GM12878 (cell line): ENCODE measurements around the gene PLOD2. TPM values are rescaled to one million over a fixed set of nuclear protein-coding genes. Genes with fewer than 3 reads are reported as not detected.

Experiments used
- ATAC-seq: fragments of 200-7000 bp; cut with Tn5 transposase; 3 replicates; pipeline ENCODE4 v1.9.1; 2020; ENCODE audit warnings: mild to moderate bottlenecking, moderate library complexity
- BruUV-seq: library from RNA; stranded (reverse); fragments of 400-500 nt; replicated peaks from 2 replicates; lab custom pipeline; 2021; lab: Mats Ljungman, UMichigan
- CTCF ChIA-PET: fragments of 300-600 bp; sonication (Branson Sonifier 250); formaldehyde crosslinking; extraction: SDS; loops from one replicate; lab custom pipeline; 2021; ENCODE audit warnings: inconsistent platforms; lab: Yijun Ruan, JAX
- POLR2A ChIA-PET: fragments of 350-600 bp; formaldehyde crosslinking; extraction: SDS; loops from one replicate; lab custom pipeline; 2021; ENCODE audit warnings: inconsistent platforms; lab: Charles Lee
- RAD21 ChIA-PET: fragments of 300-600 bp; sonication (Branson Sonifier 250); formaldehyde crosslinking; loops from one replicate; lab custom pipeline; 2023; ENCODE audit warnings: antibody characterized with exemption; ENCODE audit not compliant: unreplicated experiment; lab: Charles Lee
- SMC1A ChIA-PET: fragments of 300-600 bp; sonication (Branson Sonifier 250); formaldehyde crosslinking; loops from one replicate; lab custom pipeline; 2023; ENCODE audit not compliant: unreplicated experiment, uncharacterized antibody; lab: Charles Lee
- DNase-seq: peaks from one replicate; pipeline ENCODE4 v3.0.0-alpha.2; 2011; ENCODE audit warnings: low read depth, low spot score
- FAIRE-seq: peaks from 3 replicates; lab custom pipeline; 2011; peaks lifted over from hg19 to GRCh38; lab: Jason Lieb, UNC
- H2AFZ ChIP-seq: 2 replicates; pipeline ENCODE4 v1.6.0; 2011; ENCODE audit warnings: low read depth, low read length, control low read depth; ENCODE audit not compliant: control insufficient read depth
- H3K27ac ChIP-seq: 2 replicates; pipeline ENCODE4 v1.5.1; 2011; ENCODE audit warnings: control low read depth; ENCODE audit not compliant: control insufficient read depth, insufficient read depth
- H3K27me3 ChIP-seq, 2 experiments: replicated peaks in 1 of 2; 2 replicates each; pipeline versions ENCODE4 v1.6.0 to v1.6.1; 2011; ENCODE audit warnings: low read length in 1 of 2; ENCODE audit not compliant: control insufficient read depth in 2 of 2, insufficient read depth in 2 of 2
- H3K36me3 ChIP-seq, 2 experiments: 2 replicates each; pipeline ENCODE4 v1.5.1; 2011; ENCODE audit warnings: low read length in 1 of 2; ENCODE audit not compliant: control insufficient read depth in 2 of 2, insufficient read depth in 2 of 2
- H3K4me1 ChIP-seq: 2 replicates; pipeline ENCODE4 v1.6.1; 2011; ENCODE audit warnings: mild to moderate bottlenecking, low read length, moderate library complexity, mixed read lengths; ENCODE audit not compliant: control insufficient read depth, insufficient read depth
- H3K4me2 ChIP-seq: 2 replicates; pipeline ENCODE4 v1.6.0; 2011; ENCODE audit warnings: control low read depth; ENCODE audit not compliant: control insufficient read depth, insufficient read depth
- H3K4me3 ChIP-seq: fragments of 200-600 bp; sonication (generic); 2 replicates; pipeline ENCODE4 v1.5.1; 2016
- H3K79me2 ChIP-seq: 2 replicates; pipeline ENCODE4 v1.6.0; 2011; ENCODE audit warnings: low read length; ENCODE audit not compliant: control insufficient read depth, insufficient read depth
- H3K9ac ChIP-seq: 2 replicates; pipeline ENCODE4 v1.8.0; 2011; ENCODE audit warnings: low read length, control low read depth, mixed read lengths; ENCODE audit not compliant: control insufficient read depth, insufficient read depth
- H3K9me3 ChIP-seq: replicated peaks from 3 replicates; pipeline ENCODE4 v1.5.1; 2011; ENCODE audit warnings: mild to moderate bottlenecking, low read length; ENCODE audit not compliant: control insufficient read depth, insufficient read depth
- H4K20me1 ChIP-seq: 2 replicates; pipeline ENCODE4 v1.6.0; 2011; ENCODE audit not compliant: control insufficient read depth, insufficient read depth
- CREB1 ChIP-seq: IDR thresholded peaks from 2 replicates; pipeline ENCODE4 v1.6.1; 2012; ENCODE audit warnings: low read depth, mild to moderate bottlenecking, inconsistent platforms
- GABPA ChIP-seq: IDR thresholded peaks from 2 replicates; pipeline ENCODE4 v1.6.1; 2014; ENCODE audit warnings: antibody characterized with exemption, low read depth, mild to moderate bottlenecking, inconsistent platforms
- MYC ChIP-seq: IDR thresholded peaks from 2 replicates; pipeline ENCODE4 v1.6.1; 2011; ENCODE audit warnings: mild to moderate bottlenecking, low read length, moderate library complexity, inconsistent platforms; ENCODE audit not compliant: insufficient read depth, insufficient replicate concordance, insufficient read length, severe bottlenecking
- SIN3A ChIP-seq: IDR thresholded peaks from 2 replicates; pipeline ENCODE4 v1.6.1; 2012; ENCODE audit warnings: low read depth, low read length, improper control_type of control experiment
- SMAD5 ChIP-seq: IDR thresholded peaks from 2 replicates; pipeline ENCODE4 v1.6.1; 2016; ENCODE audit warnings: antibody characterized with exemption, low read depth
- WGBS: methylation state at CpG from one replicate; pipeline ENCODE4 v1.1.6; 2016; ENCODE audit warnings: low lambda C conversion rate; ENCODE audit not compliant: insufficient replicate concordance, insufficient coverage; ENCODE audit errors: missing lambda C conversion rate; 5-methylcytosine and 5-hydroxymethylcytosine counted together
- in situ Hi-C: fragments of 300-500 bp; cut with MboI; formaldehyde crosslinking; loops from 9 replicates; pipeline ENCODE4 v1.14.3; 2018; ENCODE audit warnings: mixed read lengths
- intact Hi-C: fragments of 100-400 bp; cut with micrococcal nuclease; formaldehyde crosslinking; loops from one replicate; pipeline ENCODE4 v1.14.2; 2022; ENCODE audit not compliant: unreplicated experiment
- polyA plus RNA-seq, 11 experiments: library from polyadenylated mRNA; depleted of rRNA in 4 of 11; unstranded in 6 of 11; stranded (reverse) in 5 of 11; fragments of >200 nt; fragmentation: Nextera tagmentation in 4 of 11; fragmentation: Illumina TruSeq in 1 of 11; extraction: Ambion mirVana in 4 of 11; extraction: Trizol in 1 of 11; gene quantifications; 1 replicate in 1 of 11; 2 replicates in 10 of 11; pipeline versions ENCODE4 v1.2.1 to v1.2.3, GENCODE V29; 2011 to 2016; ENCODE audit warnings: inconsistent platforms in 2 of 11, missing spikeins in 2 of 11, low read depth in 1 of 11
- total RNA-seq, 4 experiments: library from RNA; depleted of rRNA in 3 of 4; stranded (reverse); fragments of >200 nt in 3 of 4; fragmentation: Illumina TruSeq in 1 of 4; extraction: Trizol in 1 of 4; gene quantifications; 2 replicates each; pipeline versions ENCODE4 v1.2.1 to v1.2.3, GENCODE V29; 2013 to 2021
- TF ChIP-seq, protein P1 (sequence below): fragments of 450-650 bp; IDR thresholded peaks from 2 replicates; pipeline ENCODE4 v1.6.1; 2017; ENCODE audit warnings: mild to moderate bottlenecking
- TF ChIP-seq, protein P2 (sequence below): IDR thresholded peaks from 2 replicates; pipeline ENCODE4 v1.6.1; 2012; ENCODE audit warnings: mild to moderate bottlenecking, low read depth, low read length
- TF ChIP-seq, protein P3 (sequence below): fragments of 450-650 bp; IDR thresholded peaks from 2 replicates; pipeline ENCODE4 v1.6.1; 2017; ENCODE audit warnings: borderline replicate concordance

The PLOD2 gene
- total and polyA plus RNA-seq, 10 of the 15 experiments (the other 5 are each of a cell fraction or from before 2014, with no cell fraction given) = 0.03 to 0.56 (median 0.33) TPM; not detected in 4

DNA sequence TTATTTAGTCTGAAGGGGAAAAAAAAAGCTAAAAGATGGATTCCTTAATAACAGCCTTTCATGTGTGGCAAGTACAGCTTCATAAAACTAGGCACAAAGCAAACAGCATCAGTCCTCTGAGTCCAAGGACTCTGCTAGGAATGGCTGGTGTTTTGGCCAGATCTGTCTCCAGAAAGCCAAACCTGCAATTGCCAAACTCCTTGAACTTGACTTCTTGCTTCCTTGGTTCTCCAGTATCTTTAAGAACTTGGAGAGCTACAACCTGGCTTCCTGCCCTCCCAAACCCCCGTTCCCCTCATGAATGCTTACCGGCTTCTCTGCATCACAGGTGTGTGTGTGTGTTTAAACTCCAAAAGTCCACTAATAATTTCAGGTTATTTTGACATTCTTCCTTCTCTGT, 1.6 kb upstream of the PLOD2 start:
- no peak overlapping the region for H3K4me2 ChIP-seq
- no peaks in the 10 kb centered on the region for H4K20me1 ChIP-seq
- H2AFZ ChIP-seq = no peak overlapping the region
- TF ChIP-seq SMAD5 = no peak
- TF ChIP-seq, protein P1, sequence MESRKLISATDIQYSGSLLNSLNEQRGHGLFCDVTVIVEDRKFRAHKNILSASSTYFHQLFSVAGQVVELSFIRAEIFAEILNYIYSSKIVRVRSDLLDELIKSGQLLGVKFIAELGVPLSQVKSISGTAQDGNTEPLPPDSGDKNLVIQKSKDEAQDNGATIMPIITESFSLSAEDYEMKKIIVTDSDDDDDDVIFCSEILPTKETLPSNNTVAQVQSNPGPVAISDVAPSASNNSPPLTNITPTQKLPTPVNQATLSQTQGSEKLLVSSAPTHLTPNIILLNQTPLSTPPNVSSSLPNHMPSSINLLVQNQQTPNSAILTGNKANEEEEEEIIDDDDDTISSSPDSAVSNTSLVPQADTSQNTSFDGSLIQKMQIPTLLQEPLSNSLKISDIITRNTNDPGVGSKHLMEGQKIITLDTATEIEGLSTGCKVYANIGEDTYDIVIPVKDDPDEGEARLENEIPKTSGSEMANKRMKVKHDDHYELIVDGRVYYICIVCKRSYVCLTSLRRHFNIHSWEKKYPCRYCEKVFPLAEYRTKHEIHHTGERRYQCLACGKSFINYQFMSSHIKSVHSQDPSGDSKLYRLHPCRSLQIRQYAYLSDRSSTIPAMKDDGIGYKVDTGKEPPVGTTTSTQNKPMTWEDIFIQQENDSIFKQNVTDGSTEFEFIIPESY = no peak
- no peak for TF ChIP-seq SIN3A
- no peak for TF ChIP-seq MYC
- intact Hi-C loops = no loop called here
- H3K4me1 ChIP-seq = no peaks in the 10 kb centered on the region
- H3K79me2 ChIP-seq = no peaks in the 10 kb centered on the region
- 67% methylated on average over 2 of the region's 2 CpGs for WGBS
- no peaks in the 10 kb centered on the region for H3K36me3 ChIP-seq
- H3K4me3 ChIP-seq = no peak overlapping the region
- H3K9ac ChIP-seq = no peak overlapping the region
- ChIA-PET SMC1A (no interaction called here), RAD21 (no interaction called here), CTCF (no interaction called here), POLR2A (no interaction called here)
- H3K27ac ChIP-seq = no peak overlapping the region
- FAIRE-seq (no peak), ATAC-seq (no peak), DNase-seq (no peak)
- peaks cover 5 to 11% of the 10 kb centered on the region in 2 experiments for H3K27me3 ChIP-seq
- no TSS peak for BruUV-seq
- H3K9me3 ChIP-seq = no peaks in the 10 kb centered on the region
- in situ Hi-C loops = no loop called here

DNA sequence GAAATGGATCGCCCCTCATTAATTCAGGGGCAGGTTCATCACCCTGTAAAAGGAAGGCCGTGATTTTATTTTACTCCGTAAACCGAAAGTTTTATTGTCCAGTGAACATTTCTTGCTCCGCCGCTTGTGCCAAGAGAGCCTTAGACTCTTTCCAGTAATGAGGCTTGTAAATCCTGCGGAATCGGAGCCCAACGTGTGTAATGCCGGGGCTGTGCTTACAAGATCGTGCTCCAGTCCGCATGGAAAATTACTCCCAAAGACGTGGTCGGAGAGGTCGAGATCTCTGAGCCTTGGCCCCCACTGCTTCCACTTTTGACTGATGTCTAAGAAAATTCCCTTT, 649 bp upstream of the PLOD2 start:
- Histone ChIP-seq H3K4me3 (no peak overlapping the region), H4K20me1 (no peaks in the 10 kb centered on the region), H3K4me2 (no peak overlapping the region), H3K9ac (no peak overlapping the region), H3K36me3 (no peaks in the 10 kb centered on the region), H3K27ac (no peak overlapping the region), H3K9me3 (no peaks in the 10 kb centered on the region), H2AFZ (no peak overlapping the region), H3K27me3 (peaks cover 5 to 11% of the 10 kb centered on the region in 2 experiments), H3K4me1 (no peaks in the 10 kb centered on the region), H3K79me2 (no peaks in the 10 kb centered on the region)
- intact Hi-C loops = no loop called here
- ChIA-PET CTCF (no interaction called here), POLR2A (no interaction called here), SMC1A (no interaction called here), RAD21 (no interaction called here)
- 37% methylated on average over 15 of the region's 15 CpGs for WGBS
- ATAC-seq (no peak), DNase-seq (no peak), FAIRE-seq (no peak)
- no TSS peak for BruUV-seq
- in situ Hi-C loops = no loop called here
- TF ChIP-seq CREB1 (no peak), GABPA (no peak)
- TF ChIP-seq, protein P2, sequence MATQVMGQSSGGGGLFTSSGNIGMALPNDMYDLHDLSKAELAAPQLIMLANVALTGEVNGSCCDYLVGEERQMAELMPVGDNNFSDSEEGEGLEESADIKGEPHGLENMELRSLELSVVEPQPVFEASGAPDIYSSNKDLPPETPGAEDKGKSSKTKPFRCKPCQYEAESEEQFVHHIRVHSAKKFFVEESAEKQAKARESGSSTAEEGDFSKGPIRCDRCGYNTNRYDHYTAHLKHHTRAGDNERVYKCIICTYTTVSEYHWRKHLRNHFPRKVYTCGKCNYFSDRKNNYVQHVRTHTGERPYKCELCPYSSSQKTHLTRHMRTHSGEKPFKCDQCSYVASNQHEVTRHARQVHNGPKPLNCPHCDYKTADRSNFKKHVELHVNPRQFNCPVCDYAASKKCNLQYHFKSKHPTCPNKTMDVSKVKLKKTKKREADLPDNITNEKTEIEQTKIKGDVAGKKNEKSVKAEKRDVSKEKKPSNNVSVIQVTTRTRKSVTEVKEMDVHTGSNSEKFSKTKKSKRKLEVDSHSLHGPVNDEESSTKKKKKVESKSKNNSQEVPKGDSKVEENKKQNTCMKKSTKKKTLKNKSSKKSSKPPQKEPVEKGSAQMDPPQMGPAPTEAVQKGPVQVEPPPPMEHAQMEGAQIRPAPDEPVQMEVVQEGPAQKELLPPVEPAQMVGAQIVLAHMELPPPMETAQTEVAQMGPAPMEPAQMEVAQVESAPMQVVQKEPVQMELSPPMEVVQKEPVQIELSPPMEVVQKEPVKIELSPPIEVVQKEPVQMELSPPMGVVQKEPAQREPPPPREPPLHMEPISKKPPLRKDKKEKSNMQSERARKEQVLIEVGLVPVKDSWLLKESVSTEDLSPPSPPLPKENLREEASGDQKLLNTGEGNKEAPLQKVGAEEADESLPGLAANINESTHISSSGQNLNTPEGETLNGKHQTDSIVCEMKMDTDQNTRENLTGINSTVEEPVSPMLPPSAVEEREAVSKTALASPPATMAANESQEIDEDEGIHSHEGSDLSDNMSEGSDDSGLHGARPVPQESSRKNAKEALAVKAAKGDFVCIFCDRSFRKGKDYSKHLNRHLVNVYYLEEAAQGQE = no peak
- TF ChIP-seq, protein P3, sequence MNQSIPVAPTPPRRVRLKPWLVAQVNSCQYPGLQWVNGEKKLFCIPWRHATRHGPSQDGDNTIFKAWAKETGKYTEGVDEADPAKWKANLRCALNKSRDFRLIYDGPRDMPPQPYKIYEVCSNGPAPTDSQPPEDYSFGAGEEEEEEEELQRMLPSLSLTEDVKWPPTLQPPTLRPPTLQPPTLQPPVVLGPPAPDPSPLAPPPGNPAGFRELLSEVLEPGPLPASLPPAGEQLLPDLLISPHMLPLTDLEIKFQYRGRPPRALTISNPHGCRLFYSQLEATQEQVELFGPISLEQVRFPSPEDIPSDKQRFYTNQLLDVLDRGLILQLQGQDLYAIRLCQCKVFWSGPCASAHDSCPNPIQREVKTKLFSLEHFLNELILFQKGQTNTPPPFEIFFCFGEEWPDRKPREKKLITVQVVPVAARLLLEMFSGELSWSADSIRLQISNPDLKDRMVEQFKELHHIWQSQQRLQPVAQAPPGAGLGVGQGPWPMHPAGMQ = no peak
